ENCODE results near the gene MSH5.

MSH5 gene

DNA sequence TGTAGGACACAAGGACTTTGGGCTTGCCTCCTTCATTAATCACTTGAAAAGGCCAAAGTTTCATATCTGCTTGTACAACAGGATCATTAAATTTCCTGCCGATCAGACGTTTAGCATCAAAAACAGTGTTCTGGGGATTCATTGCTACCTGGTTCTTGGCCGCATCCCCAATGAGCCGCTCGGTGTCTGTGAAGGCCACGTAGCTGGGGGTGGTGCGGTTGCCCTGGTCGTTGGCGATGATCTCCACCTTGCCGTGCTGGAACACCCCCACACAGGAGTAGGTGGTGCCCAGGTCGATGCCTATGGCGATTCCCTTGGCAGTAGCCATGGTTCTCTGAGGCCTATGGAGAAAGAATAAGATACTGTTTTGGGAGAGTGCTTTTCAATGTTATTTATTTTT is 71.8 kb downstream of the MSH5 start:
- Histone ChIP-seq H4K20me1 (ENCODE audit: insufficient read depth, low read length) (no peaks in the 10 kb centered on the region), H3K9me3 (ENCODE audit: low read length) (no peaks in the 10 kb centered on the region), H3K27me3 (ENCODE audit: insufficient read depth, low read length) (no peaks in the 10 kb centered on the region; the same call in 1 of the 2 replicates), H2AFZ (ENCODE audit: low read length) (no peak overlapping the region), H3K4me2 (ENCODE audit: low read length) (no peak overlapping the region), H3K79me2 (ENCODE audit: insufficient read depth, low read length) (no peaks in the 10 kb centered on the region), H3K9ac (ENCODE audit: low read length) (no peak overlapping the region), H3F3A (ENCODE audit: insufficient read depth, low read length) (no peaks in the 10 kb centered on the region), H3K9me2 (ENCODE audit: low read depth, low read length) (no peaks in the 10 kb centered on the region), H3K4me3 (ENCODE audit: low read depth, low read length, poor library complexity, severe bottlenecking) (no peak overlapping the region), H3K27ac (ENCODE audit: low read depth, low read length, poor library complexity, severe bottlenecking) (no peak overlapping the region), H3K36me3 (ENCODE audit: insufficient read depth, low read length) (no peaks in the 10 kb centered on the region), H3K4me1 (ENCODE audit: insufficient read depth, low read length, severe bottlenecking) (peaks cover 9% of the 10 kb centered on the region)
- TF ChIP-seq, protein P1, sequence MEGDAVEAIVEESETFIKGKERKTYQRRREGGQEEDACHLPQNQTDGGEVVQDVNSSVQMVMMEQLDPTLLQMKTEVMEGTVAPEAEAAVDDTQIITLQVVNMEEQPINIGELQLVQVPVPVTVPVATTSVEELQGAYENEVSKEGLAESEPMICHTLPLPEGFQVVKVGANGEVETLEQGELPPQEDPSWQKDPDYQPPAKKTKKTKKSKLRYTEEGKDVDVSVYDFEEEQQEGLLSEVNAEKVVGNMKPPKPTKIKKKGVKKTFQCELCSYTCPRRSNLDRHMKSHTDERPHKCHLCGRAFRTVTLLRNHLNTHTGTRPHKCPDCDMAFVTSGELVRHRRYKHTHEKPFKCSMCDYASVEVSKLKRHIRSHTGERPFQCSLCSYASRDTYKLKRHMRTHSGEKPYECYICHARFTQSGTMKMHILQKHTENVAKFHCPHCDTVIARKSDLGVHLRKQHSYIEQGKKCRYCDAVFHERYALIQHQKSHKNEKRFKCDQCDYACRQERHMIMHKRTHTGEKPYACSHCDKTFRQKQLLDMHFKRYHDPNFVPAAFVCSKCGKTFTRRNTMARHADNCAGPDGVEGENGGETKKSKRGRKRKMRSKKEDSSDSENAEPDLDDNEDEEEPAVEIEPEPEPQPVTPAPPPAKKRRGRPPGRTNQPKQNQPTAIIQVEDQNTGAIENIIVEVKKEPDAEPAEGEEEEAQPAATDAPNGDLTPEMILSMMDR (IDR thresholded peaks at IDR 0.05; ENCODE audit: low read length): no peak
- TF ChIP-seq EZH2 (IDR thresholded peaks at IDR 0.05; ENCODE audit: borderline replicate concordance, low read length): no peak

All from OCI-LY1 (cell line).